Cerebellar nuclear complex (tissue), 1 donor: Measurements from ENCODE around the gene MAP4K4.
"Not testable (repeated sequence)": the region's sequence is repeated elsewhere in the genome, so short reads cannot be mapped to it uniquely, and the experiment has no call there.

Experiments
- DNase-seq, 2 experiments: peaks; one replicate each; lab custom pipeline; 2025; lab: John Stamatoyannopoulos, UW

The MAP4K4 gene

DNA sequence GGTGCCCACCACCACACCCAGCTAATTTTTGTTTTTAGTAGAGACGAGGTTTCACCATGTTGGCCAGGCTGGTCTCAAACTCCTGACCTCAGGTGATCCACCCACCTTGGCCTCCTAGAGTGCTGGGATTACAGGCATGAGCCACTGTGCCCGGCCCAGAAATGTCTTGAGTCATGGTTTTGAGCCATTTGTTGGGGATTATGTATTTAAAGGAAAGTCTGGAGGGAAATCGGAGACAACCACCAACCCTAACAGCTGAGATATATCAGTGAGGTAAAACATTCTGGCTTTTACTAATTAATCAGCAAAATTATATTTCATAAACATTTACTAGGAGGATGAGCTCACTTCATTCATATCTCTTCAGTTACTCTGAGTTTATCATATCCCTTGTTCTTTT lies 72.2 kb downstream of the MAP4K4 start:
- DNase-seq, result not testable (repeated sequence)

DNA sequence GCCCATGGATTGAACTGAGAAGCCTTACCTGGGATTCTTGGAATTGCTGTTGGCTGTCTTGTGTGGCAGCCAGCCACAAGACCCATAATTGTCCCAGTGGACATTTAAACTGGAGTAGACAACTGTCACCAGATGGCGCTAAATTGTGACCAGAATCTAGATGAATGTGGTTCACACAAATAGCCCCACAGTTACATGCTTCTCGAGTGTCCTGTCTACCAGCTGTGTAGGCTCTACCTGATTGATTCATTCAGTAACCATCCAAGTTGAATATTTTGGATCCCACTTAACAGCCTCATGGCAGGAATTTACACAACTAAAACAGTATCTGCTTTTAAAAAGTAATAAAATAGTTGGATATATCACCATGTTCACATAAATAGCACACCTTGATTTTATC lies 73.2 kb downstream of the MAP4K4 start:
- peak in 1 of 2 experiments; percentile 7 for DNase-seq

DNA sequence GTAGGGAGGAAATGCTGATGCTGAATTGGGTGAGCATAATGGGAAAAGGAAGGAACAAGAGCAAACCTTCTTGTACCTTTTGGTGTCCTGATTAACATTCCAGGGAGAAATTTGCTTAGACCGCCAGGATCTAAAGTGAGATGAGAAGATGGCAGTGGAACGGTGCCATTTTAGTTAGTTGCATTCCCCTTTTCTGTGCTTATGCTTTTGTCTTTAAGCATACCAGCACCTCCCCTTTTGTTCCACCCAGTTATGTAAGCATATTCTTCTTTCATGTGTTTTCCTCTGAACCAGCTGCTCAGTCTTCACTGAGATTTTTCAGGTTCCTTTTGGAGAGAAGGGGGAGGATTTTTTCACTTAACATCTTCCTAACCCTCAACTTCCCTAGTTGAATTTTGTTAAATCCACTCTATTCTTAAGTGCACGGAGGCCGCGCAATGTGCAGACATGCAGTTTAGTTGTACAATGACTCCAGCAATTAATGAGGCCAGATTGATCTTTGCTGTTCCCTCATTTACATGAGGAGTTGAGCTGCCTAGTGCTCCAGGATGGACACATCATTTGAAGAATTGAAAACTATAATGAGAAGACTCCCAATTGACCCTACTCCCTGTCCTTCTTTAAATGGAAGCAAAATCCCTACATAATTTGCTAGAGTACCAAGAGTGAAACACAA lies 73.9 kb downstream of the MAP4K4 start:
- no peak for DNase-seq

DNA sequence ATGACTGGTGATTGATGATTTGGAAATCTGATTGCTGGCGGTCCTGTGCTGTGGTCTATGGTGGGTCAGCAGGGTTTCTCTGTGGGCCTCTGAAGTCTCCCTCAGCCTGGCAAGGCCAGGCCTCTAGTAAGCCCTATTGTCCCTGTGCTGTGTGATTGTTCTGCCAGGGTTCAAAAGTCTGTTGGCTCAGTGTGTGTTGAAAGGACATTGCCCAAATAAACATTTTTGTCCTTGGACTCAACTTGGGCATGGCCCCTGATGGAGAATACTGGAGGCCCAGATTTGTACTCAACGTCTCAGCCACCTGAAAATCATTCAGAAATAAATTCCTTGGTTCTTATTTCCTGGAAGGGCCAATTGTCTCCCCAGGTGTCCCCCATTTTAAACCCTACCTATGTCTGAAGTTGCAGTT lies 74.4 kb downstream of the MAP4K4 start:
- no peak for DNase-seq

DNA sequence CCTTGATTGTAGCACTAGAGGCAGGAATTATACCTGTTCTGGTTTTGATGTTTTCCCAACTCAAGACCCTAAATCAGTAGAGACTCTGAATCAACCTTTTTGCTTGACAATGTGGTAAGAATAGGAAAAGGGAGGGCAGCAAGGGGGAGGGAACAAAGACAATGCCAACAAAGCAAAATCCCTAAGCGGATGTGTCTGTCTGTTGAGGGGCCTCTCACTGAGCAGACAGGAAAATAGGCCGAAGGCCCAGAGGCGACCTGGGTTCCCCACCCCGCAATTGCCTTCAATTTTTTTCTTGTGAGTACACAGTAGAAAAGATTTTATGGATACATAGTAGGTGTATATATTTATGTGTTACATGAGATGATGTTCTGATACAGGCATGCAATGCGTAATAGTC lies 75.6 kb downstream of the MAP4K4 start:
- DNase-seq, result no peak

DNA sequence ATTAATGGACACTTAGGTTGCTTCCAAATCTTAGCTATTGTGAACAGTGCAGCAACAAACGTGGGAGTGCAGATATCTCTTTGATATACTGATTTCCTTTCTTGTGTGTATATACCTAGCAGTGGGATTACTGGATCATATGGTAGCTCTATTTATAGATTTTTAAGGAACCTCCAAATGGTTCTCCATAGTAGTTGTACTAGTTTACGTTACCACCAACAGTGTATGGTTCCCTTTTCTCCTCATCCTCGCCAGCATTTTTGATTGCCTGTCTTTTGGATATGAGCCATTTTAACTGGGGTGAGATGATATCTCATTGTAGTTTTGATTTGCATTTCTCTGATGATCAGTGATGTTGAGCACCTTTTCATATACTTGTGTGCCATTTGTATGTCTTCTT lies 76.5 kb downstream of the MAP4K4 start:
- not testable (repeated sequence) for DNase-seq

DNA sequence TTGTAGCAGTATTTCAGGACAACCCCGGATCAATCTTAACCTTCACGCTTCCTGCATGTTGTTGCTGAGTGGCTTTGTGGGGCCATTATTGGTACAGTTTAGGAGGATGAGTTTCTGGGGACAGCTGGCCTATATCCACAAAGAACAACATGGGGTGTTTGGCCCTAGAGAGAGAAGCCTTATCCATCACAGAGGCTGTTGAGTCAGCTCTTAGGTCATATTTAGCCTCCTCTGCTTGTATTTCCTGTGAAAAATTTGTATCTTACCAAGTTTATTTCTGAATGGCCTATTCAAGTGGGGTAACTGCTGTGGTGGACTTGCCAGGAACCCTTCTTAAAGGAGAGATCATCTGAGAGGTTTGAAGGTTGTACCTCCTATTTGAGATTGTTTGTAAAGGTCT lies 77.6 kb downstream of the MAP4K4 start:
- DNase-seq, result no peak

DNA sequence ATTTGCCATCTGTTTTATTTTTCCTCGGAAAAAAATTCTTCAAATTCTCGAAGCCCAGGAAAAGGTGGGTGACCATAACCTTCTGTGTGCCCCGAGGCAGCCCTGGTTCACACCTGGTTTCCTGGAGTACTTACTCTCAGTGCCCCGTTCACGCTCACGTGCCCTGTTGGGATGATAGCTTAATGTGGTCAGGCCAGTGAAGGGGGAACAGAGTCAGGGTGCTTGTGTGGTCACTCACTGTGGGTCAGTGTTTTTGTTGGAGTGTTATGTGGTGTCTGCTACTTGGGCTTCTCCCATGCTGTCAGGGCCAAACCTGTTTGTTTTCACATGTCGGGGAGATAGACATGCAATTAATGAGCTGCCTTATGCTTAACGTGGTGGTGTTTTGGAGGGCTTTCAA lies 78.1 kb downstream of the MAP4K4 start:
- no peak for DNase-seq

DNA sequence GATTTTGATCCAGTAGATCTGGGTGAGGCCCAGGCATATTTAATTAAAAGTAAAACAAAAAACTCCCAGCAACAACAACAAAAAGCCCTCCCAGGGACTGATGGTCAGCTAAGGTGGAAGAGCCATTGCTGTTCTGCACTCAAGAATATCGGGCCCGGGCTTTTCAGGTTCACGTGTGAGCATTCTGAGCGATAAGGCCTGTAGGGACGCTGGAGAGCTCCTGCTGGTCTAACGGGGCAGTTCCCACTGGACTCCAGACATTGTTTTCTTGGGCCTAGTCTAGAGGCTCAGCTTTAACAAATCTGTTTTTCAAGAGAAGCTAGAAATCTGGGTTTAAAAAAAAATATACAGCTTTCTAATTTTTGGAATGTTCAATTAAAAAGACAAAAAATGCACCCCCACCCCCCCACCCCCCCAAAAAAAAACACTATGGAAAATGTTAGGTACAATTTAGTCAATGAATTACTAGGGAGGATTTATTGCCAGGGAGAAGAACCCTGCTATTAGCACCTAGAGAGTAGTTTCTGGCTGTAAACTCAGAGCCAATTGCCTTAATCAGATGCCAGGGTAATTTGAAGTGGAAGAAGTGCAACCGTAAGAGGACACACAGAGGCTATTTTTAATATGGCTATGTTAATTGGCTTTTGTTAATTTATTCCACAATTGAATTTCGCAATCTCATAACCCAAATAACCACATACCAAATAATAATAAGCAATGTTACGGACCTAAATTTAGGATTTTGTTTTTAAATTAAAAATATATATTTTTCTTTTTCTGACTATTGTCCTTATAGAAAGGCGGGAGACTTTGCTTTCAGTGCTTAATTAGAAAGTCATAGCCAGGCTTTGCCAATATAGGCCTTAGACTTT lies 78.9 kb downstream of the MAP4K4 start:
- DNase-seq, result no peak

DNA sequence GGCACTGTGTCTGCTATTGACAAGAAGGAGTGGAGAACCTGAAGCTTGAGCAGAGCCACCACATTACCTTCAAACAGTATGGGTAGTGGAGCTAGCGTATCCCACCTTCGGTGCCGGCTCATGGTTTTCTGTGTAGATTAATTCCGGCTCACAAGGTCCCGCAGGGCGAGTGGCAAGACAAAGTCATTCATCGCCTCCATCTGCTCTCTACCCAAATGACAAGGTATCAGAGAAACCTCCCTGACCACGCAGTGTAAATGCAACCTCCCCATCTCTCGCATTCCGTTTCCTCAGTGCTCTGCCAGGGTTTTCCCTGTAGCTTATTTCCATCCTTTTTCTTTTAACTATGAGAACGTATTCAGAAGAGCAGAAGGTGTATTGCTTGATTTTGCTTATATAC lies 79.8 kb downstream of the MAP4K4 start:
- DNase-seq, result peak in 1 of 2 experiments; percentile 33

DNA sequence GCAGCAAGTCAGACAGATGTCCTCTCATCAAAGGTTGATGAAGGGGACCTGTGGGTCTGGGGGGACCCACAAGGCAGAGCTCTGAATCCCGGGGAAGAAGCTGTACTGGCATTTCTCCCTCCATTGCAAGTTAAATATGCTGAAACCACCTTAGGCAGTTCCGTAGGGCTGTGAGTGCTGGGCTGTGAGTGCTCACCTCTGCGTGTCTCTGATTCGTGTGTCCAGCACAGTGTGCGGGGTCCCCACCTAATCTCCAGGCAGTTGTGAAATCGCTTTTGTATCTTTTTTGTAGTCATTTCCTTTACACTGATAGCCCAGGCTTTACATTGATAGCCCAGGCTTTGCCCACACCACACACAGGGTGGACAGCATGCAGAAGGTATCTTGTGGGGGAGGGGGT lies 80.6 kb downstream of the MAP4K4 start:
- DNase-seq, result no peak

DNA sequence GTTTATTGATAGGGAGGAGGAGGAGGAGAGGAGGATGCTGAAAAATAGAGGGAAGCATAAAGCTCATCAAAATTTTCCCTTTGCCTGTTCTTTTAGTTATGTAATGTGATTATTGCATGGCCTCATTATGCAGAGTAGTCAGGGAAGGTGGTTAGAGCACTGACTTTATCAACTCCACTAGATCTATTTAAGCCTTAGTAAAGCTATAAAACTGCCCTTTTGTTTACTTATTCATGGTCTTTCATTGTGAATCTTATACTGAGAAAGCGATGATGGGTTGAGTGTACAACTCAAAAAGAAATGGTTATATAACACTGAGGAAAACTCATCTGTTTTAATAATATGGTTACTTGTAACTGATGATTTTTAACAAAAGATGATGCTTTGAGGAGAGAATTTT lies 81.7 kb downstream of the MAP4K4 start:
- no peak for DNase-seq

DNA sequence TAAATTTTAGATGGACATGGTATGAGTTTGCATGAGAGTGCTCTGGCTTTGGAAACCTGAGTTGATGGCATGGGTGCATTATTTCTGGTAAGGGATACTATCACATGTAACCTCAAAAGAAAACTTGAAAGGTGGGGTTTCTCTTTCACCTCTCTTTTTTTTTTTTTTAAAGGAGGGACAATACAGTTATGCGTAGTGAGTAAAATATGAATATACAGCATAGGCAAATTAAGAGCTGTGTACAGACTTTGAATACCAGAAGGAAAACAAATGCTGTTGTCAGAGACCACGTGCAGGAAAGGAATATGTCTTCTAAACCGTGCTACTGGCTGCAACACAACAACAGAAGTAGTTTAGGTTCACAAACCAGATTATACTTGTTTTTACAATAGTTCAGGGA lies 82.1 kb downstream of the MAP4K4 start:
- no peak for DNase-seq

DNA sequence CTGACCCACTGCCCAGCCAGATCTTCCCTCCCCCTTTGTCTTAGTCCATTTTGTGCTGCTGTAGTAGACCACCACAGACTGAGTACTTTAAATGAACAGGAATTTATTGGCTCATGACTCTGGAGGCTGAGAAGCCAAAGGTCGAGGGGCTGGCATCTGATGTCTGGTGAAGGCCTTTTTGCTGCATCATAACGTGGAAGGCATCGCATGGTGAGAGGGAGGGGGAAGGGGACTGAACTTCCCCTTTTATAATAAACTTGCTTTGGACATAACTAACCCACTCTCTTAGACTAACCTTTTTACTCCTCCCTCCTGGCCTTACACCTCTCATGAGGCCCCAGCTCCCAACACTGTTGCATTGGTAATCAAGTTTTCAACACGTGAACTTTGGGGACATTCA lies 83.8 kb downstream of the MAP4K4 start:
- DNase-seq, result no peak

DNA sequence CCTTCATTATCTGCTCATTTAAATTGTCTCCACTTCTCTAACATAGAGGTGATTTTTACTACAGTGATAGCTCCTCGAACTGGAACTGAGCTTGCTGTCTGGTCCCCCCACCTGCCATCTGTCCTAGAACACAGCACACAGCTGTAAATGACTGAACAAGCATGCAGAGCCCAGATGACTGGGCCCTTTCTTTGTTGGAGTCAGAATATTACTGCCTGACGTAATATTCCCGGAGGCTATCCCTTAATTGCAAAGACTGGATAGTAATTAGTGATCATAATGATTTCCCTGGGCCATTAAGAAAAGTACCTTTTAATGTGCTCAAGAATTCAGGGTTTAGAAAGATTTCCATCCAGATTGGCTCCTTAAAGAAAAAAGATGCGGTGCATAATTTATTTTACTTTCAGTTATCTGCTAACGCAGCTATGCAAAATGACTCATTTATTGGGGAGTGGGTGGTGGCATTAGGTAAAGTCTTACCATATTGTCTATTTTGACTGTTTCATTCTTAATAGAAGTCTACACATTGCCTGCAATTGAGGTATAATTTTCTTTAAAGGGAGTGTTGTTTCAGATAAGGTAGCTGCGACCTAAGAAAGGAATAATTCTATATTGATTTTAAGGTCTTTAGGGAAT lies 84.4 kb downstream of the MAP4K4 start:
- DNase-seq, result no peak

DNA sequence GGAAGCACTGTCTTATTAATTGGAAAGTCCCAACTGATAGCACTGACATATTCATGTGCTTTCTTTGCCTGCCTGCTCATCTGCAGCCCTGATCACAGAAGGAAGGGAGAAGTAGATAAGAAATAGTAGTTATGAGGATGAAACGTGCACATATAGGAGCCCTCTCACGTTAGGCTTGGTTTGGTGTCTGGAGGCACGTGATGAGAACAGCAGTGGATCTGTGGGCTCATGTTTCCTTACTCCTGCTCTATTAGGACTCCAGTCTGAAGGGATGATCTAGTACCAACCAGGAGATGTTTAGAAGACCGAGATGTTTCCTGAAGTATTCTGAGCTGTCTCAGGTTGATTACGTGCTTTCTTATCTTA lies 84.9 kb downstream of the MAP4K4 start:
- no peak for DNase-seq

DNA sequence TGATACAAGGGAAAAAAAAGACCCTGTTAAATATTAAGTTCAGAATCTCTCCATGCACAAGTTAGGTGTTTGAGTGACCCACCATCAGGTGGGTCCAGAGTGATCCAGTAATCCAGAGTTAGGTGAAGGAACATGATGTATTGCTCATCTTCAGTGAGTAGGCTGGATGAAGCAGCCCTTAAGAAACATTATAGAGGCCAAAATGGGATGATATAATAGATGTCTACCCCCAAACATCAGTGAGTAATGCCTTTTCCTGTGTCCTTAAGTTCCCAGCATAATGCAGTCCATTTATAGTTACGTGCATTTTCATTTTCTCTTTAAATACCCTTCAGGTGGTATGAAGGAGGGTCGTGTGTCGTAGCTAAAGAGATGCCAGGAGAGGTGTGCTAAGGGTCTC lies 89.6 kb downstream of the MAP4K4 start:
- DNase-seq, result no peak

DNA sequence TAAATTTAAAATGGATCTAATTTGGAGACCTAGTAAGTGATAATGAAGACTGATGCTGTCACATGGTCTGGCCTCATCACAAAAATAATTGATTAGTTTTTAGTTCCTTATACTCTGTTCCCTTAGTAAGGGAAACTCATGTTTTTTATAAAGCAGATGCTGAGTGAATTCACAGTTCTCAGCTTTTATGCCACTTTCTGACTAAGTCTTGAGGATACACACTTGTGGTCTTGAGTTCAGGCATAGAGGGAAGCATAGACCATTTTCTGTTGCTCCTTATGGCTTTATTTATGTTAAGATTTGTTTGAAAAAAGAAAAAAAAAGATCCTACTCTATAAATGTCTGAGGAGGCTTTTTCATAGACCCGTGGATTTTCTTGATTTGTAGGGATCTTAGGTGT lies 91.1 kb downstream of the MAP4K4 start:
- no peak for DNase-seq

DNA sequence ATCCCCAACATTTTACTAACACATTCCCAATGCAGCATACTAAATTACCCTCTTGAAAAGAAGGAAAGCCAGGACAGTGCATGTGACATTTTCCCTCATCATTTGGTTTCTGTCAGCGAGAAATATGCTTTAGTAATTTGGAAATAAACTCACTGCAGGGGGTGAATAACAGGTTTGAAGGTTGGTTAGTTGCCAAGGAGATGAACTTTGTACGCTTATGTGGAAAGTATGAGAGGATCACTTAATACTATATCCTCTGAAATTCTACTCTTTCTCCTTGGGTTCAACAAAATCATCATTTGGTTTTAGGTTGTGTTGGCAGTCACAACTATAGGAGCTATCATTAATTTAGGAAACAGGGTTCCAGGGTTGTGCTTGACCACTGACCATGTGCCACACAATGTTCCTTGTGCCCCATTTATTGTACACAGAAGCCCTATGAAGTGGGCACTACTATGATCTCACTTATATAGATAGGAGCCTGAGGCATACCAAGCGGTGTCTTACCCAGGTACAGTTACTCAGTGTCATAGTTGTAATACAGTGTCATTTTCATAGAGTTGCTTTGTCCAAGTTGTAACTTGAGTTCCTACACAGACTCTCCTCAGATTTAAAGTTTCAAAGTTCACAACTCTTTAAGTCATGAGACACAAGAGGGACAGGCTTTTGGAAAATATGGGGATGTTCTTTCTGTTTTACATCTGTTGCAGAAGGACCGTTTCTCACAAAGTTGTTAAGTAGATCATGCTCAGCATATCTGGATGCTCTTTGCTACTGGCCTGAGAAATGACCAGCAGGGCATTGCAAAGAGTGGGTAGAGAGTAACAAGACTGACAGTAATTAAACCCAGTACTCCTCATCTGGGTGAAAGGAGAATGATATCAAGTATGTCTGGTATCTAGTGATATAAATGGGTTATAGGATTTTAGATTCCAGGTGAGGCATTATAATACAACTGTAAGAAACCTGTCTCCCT lies 91.8 kb downstream of the MAP4K4 start:
- DNase-seq, result no peak

DNA sequence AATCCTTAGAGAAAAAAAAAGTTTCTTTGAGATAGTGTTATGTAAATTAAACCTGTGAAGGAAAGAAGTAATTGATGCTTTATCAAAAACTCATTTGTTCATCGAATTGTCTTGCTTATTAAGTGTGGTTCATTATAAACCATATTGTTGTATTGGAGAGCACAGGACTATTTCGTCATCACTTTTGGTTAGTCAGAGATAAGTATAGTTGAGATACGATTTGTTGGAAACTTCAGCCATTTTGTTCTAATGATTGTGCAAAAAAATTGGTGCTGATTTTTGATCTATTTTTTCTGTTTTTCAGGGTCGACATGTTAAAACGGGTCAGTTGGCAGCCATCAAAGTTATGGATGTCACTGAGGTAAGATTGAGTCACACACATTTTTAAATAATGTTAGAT lies 92.9 kb downstream of the MAP4K4 start:
- DNase-seq, result no peak

DNA sequence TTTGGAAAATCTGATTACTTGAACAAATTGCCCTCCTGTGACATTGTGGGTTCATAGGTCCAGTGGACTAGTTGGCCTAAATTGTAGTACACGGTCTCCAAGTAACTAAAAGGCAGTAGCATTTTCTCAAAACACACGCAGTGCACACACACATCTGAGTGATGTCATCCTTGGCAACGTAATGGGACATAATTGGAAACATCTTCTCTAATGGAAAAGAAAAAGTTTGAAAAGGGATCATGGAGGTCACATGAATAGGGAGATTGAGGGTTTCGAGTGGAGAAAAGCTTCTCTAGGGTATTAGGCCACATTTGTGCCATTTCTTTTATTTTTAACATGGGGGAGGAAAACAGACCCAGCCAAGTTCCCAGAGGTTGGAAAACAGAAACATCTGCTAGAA lies 93.3 kb downstream of the MAP4K4 start:
- DNase-seq, result no peak

DNA sequence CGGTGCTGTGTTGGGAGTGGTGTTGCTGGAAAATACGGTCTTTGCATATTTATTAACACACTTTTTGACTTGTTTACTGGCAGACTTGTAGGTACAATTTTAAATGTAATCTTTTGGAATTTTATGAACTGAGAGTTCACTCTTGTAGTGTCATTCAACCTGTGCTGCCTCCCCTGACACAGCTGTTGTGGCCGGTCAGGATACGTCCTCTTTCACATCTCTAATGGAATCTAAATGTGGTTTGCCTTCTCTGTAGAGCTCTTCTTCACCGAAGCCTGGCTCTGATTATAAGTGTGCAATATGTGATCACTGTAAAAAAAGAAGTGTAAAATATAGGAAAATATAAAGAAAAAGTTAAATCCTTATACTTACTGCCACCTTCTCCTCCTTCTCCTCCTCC lies 94.7 kb downstream of the MAP4K4 start:
- no peak for DNase-seq
